Smooth muscle cell (in vitro differentiated cells): ENCODE data around the gene CMSS1. TPM values are rescaled to one million over a fixed set of nuclear protein-coding genes. Genes with fewer than 3 reads are reported as not detected.

ENCODE experiments used
- DNase-seq: peaks from one replicate; lab custom pipeline; 2025; ENCODE audit not compliant: unreplicated experiment; lab: John Stamatoyannopoulos, UW
- H2AFZ ChIP-seq: fragments of 200-600 bp; sonication (generic); 2 replicates; pipeline ENCODE4 v1.6.0; 2016; ENCODE audit warnings: antibody characterized with exemption, low read depth, mild to moderate bottlenecking
- H3F3A ChIP-seq: fragments of 200-600 bp; sonication (generic); 2 replicates; pipeline ENCODE4 v1.6.0; 2017; ENCODE audit warnings: antibody characterized with exemption, low read depth
- H3K27ac ChIP-seq: fragments of 200-600 bp; sonication (generic); 2 replicates; pipeline ENCODE4 v1.5.1; 2016; ENCODE audit warnings: low read depth, mild to moderate bottlenecking
- H3K27me3 ChIP-seq: fragments of 200-600 bp; sonication (generic); 2 replicates; pipeline ENCODE4 v1.6.1; 2016; ENCODE audit warnings: low read depth, mild to moderate bottlenecking
- H3K36me3 ChIP-seq: fragments of 200-600 bp; sonication (generic); 2 replicates; pipeline ENCODE4 v1.5.1; 2016; ENCODE audit warnings: low read depth
- H3K4me1 ChIP-seq: fragments of 200-600 bp; sonication (generic); 2 replicates; pipeline ENCODE4 v1.5.1; 2016; ENCODE audit warnings: low read depth
- H3K4me2 ChIP-seq: fragments of 200-600 bp; sonication (generic); 2 replicates; pipeline ENCODE4 v1.6.0; 2016; ENCODE audit warnings: mild to moderate bottlenecking
- H3K4me3 ChIP-seq: fragments of 200-600 bp; sonication (generic); 2 replicates; pipeline ENCODE4 v1.5.1; 2016; ENCODE audit warnings: mild to moderate bottlenecking
- H3K79me2 ChIP-seq: fragments of 200-600 bp; sonication (generic); 2 replicates; pipeline ENCODE4 v1.6.0; 2016; ENCODE audit warnings: low read depth, mild to moderate bottlenecking
- H3K9ac ChIP-seq: fragments of 200-600 bp; sonication (generic); 2 replicates; pipeline ENCODE4 v1.6.0; 2016; ENCODE audit warnings: low read depth
- H3K9me3 ChIP-seq: fragments of 200-600 bp; sonication (generic); replicated peaks from 2 replicates; pipeline ENCODE4 v1.5.1; 2016; ENCODE audit warnings: low read depth
- H4K20me1 ChIP-seq: fragments of 200-600 bp; sonication (generic); 2 replicates; pipeline ENCODE4 v1.6.0; 2016; ENCODE audit warnings: low read depth
- WGBS: methylation state at CpG from one replicate; pipeline ENCODE4 v1.1.7; 2016; ENCODE audit warnings: low lambda C conversion rate; 5-methylcytosine and 5-hydroxymethylcytosine counted together
- polyA plus RNA-seq: library from polyadenylated mRNA; unstranded; fragments of >200 nt; fragmentation: Nextera tagmentation; extraction: Ambion mirVana; gene quantifications from 2 replicates; pipeline ENCODE4 v1.2.1, GENCODE V29; 2016
- total RNA-seq: library from RNA; depleted of rRNA; stranded (reverse); fragments of >200 nt; gene quantifications from 2 replicates; pipeline ENCODE4 v1.2.3, GENCODE V29; 2014
- TF ChIP-seq, protein P1 (sequence below): fragments of 200-600 bp; sonication (generic); IDR thresholded peaks from 2 replicates; pipeline ENCODE4 v1.5.1; 2017; ENCODE audit warnings: borderline replicate concordance, mild to moderate bottlenecking, antibody characterized with exemption; ENCODE audit not compliant: insufficient read depth, poor library complexity, severe bottlenecking

CMSS1 gene
- total and polyA plus RNA-seq, 2 experiments from 2014 or later, result 19.2 to 24.1 TPM

DNA sequence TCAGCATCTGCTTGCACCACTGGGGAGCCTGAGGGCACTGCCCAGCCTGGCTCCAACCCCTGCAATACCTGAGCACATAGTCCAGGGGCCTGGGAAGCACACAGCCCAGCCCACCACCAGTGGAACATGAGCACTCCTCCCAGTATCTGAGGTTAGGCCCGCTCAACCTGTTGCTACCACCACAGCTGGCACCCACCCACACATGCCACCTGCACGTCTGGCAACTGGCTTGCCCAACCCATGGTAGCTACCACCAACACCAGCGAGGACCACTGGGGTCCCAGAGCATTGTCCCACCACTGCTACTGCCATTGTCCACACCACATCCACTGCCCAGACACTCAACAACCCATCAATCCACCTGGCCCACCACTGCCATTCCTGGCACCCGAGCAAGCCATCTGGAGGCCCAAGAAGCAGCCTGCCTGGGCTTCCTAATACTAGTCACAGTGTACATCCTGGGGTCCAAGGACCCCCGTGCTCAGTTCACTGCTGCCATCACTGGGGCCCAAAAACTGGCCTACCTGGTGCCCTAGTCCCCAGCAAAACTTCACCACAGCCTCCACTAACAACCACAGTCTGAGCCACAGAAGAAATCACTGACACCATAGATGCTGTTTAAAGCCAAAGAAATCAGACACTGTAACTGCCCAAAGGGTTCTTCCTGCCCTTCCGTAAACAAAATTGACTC, 381.1 kb downstream of the CMSS1 start:
- WGBS, result 93% methylated on average over 6 of the region's 6 CpGs
- Histone ChIP-seq H2AFZ (no peak overlapping the region), H3K36me3 (no peaks in the 10 kb centered on the region), H3K79me2 (no peaks in the 10 kb centered on the region), H3F3A (no peaks in the 10 kb centered on the region), H3K4me1 (no peaks in the 10 kb centered on the region), H3K4me3 (no peak overlapping the region), H3K4me2 (no peak overlapping the region), H3K9ac (no peak overlapping the region), H3K27ac (no peak overlapping the region), H3K27me3 (no peaks in the 10 kb centered on the region), H3K9me3 (no peaks in the 10 kb centered on the region), H4K20me1 (no peaks in the 10 kb centered on the region)
- TF ChIP-seq, protein P1, sequence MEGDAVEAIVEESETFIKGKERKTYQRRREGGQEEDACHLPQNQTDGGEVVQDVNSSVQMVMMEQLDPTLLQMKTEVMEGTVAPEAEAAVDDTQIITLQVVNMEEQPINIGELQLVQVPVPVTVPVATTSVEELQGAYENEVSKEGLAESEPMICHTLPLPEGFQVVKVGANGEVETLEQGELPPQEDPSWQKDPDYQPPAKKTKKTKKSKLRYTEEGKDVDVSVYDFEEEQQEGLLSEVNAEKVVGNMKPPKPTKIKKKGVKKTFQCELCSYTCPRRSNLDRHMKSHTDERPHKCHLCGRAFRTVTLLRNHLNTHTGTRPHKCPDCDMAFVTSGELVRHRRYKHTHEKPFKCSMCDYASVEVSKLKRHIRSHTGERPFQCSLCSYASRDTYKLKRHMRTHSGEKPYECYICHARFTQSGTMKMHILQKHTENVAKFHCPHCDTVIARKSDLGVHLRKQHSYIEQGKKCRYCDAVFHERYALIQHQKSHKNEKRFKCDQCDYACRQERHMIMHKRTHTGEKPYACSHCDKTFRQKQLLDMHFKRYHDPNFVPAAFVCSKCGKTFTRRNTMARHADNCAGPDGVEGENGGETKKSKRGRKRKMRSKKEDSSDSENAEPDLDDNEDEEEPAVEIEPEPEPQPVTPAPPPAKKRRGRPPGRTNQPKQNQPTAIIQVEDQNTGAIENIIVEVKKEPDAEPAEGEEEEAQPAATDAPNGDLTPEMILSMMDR, result no peak
- DNase-seq, result no peak

DNA sequence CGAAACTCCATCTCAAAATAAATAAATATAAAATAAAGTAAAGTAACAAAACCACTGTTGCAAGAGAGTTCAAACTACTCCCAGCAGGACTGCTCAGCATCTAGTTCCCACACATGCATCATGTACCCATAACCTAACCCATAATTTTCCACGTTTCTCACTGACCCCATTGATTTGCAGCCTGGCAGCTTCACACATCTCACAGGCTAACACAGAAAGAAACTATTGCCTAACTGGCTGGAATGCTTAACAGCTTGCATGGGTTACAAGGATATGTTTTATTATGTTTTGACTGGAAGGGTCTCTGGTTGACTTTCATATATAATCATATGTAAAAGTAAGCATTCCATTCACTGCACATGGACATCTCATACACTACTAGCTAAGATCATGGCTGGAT, 387.5 kb downstream of the CMSS1 start:
- Histone ChIP-seq H3K4me2 (no peak overlapping the region), H3K27ac (no peak overlapping the region), H3K9me3 (peaks cover 3% of the 10 kb centered on the region), H3K4me3 (no peak overlapping the region), H4K20me1 (no peaks in the 10 kb centered on the region), H3K4me1 (peaks cover 8% of the 10 kb centered on the region), H2AFZ (peak overlapping the region; percentile 44), H3K9ac (no peak overlapping the region), H3K79me2 (no peaks in the 10 kb centered on the region), H3K27me3 (no peaks in the 10 kb centered on the region), H3F3A (no peaks in the 10 kb centered on the region), H3K36me3 (no peaks in the 10 kb centered on the region)
- TF ChIP-seq, protein P1, result no peak
- no peak for DNase-seq
- WGBS, result 67% methylated on average over 2 of the region's 2 CpGs

DNA sequence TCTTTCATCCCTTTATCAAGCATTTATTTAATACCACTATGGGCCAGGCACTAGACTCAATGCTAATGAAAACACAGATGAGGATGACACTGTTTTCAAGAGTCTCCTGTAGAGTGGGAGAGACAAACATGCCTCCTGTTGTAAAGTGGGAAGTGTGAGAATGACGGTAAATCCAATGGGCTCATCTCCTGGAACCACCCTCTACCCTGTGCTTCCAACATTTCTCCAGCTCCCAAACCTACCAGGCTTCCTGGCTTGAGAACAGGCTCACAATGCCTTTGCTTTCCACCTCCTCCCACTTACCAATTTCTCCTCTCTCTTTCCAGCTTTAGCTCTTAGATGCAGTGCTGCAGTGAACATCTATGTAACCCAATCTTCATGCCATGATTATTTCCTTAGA, 389.0 kb downstream of the CMSS1 start:
- no peaks in the 10 kb centered on the region for H3K36me3 ChIP-seq

More for the DNA sequence above, 389.0 kb downstream of the CMSS1 start:
- H3K4me3 ChIP-seq, result no peak overlapping the region
- H3K79me2 ChIP-seq, result no peaks in the 10 kb centered on the region
- H3K9ac ChIP-seq, result no peak overlapping the region
- no peaks in the 10 kb centered on the region for H3K27me3 ChIP-seq
- 75% methylated on average over 1 of the region's 1 CpG for WGBS
- TF ChIP-seq, protein P1, result no peak
- peaks cover 20% of the 10 kb centered on the region for H3K4me1 ChIP-seq
- H3F3A ChIP-seq, result no peaks in the 10 kb centered on the region
- no peak overlapping the region for H3K4me2 ChIP-seq
- H4K20me1 ChIP-seq, result no peaks in the 10 kb centered on the region
- no peak for DNase-seq
- peaks cover 3% of the 10 kb centered on the region for H3K9me3 ChIP-seq
- no peak overlapping the region for H3K27ac ChIP-seq
- no peak overlapping the region for H2AFZ ChIP-seq
